ENCODE measurements around the gene CACNA1C.

CACNA1C gene

DNA sequence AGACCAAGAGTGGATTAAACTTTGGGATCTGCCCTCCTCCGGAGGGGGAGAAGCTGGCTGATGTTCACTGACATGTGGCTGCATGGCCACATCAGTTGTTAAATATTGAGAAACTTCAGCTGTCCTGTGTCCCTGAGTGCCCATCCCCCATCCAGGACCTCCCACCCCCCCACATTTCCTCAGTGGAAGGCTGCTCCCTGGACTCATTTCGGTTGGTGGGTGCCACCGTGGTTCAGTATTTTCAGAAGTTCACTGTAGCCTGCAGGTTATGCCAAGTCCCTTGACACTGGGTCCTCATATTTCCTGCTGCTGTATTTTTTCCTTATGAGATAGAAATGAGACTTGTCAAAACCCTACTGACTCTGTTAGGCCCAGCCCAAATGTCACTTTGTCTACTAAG lies 302.4 kb downstream of the CACNA1C start:
- no peak overlapping the region for H3K4me2 ChIP-seq (ENCODE audit: low read length)
- H3K36me3 ChIP-seq (ENCODE audit: control insufficient read depth, low read length), result no peaks in the 10 kb centered on the region
- TF ChIP-seq, protein P1, sequence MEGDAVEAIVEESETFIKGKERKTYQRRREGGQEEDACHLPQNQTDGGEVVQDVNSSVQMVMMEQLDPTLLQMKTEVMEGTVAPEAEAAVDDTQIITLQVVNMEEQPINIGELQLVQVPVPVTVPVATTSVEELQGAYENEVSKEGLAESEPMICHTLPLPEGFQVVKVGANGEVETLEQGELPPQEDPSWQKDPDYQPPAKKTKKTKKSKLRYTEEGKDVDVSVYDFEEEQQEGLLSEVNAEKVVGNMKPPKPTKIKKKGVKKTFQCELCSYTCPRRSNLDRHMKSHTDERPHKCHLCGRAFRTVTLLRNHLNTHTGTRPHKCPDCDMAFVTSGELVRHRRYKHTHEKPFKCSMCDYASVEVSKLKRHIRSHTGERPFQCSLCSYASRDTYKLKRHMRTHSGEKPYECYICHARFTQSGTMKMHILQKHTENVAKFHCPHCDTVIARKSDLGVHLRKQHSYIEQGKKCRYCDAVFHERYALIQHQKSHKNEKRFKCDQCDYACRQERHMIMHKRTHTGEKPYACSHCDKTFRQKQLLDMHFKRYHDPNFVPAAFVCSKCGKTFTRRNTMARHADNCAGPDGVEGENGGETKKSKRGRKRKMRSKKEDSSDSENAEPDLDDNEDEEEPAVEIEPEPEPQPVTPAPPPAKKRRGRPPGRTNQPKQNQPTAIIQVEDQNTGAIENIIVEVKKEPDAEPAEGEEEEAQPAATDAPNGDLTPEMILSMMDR (IDR thresholded peaks at IDR 0.05; ENCODE audit: low read depth, low read length, poor library complexity, severe bottlenecking), result no peak
- no peak for TF ChIP-seq EZH2phosphoT487 (IDR thresholded peaks at IDR 0.05; ENCODE audit: borderline replicate concordance, low read length)

DNA sequence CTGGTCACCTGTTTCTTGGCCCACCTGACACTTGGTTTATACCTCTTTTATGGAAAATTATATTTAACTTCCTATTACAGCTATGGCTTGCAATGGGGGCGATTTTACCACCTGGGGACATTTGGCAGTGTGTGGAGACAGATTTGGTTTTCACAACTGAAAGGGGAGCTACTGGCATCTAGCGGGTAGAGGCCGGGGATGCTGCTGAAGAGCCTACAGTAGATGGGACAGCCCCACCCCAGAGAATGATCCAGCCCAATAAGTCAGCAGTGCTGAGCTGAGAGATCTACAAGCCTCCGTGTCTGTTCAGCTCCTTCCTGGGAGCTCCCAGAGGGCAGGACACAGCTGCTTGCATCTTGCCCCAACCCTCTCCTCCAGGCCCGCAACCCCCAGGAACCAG lies 302.8 kb downstream of the CACNA1C start:
- Histone ChIP-seq H4K20me1 (ENCODE audit: control insufficient read depth, insufficient read depth, low read depth, low read length) (no peaks in the 10 kb centered on the region), H3K4me2 (ENCODE audit: low read length) (no peak overlapping the region), H3K9me2 (replicated peaks; ENCODE audit: control insufficient read depth, low read length) (no peaks in the 10 kb centered on the region), H3K4me3 (ENCODE audit: low read length) (no peak overlapping the region), H3K27me3 (ENCODE audit: control insufficient read depth, low read length) (peaks cover 13% of the 10 kb centered on the region), H3K36me3 (ENCODE audit: control insufficient read depth, low read length) (no peaks in the 10 kb centered on the region), H3K27ac (ENCODE audit: low read depth, low read length) (no peak overlapping the region), H3F3A (ENCODE audit: control insufficient read depth, insufficient read depth) (no peaks in the 10 kb centered on the region), H3K9me3 (ENCODE audit: control insufficient read depth, insufficient read depth, low read length) (no peaks in the 10 kb centered on the region), H3K79me2 (ENCODE audit: control insufficient read depth, low read length) (no peaks in the 10 kb centered on the region), H3K4me1 (ENCODE audit: control insufficient read depth, low read length) (peaks cover 3% of the 10 kb centered on the region; the same call in 1 of the 2 replicates)
- TF ChIP-seq, protein P1 (IDR thresholded peaks at IDR 0.05; ENCODE audit: low read depth, low read length, poor library complexity, severe bottlenecking), result no peak
- TF ChIP-seq EZH2phosphoT487 (IDR thresholded peaks at IDR 0.05; ENCODE audit: borderline replicate concordance, low read length), result no peak

More for the DNA sequence above, 302.4 kb downstream of the CACNA1C start:
- no peak overlapping the region for H3K4me3 ChIP-seq (ENCODE audit: low read length)
- H3K4me1 ChIP-seq (ENCODE audit: control insufficient read depth, low read length), result peaks cover 3% of the 10 kb centered on the region; the same call in 1 of the 2 replicates
- H3K9me3 ChIP-seq (ENCODE audit: control insufficient read depth, insufficient read depth, low read length), result no peaks in the 10 kb centered on the region
- no peaks in the 10 kb centered on the region for H4K20me1 ChIP-seq (ENCODE audit: control insufficient read depth, insufficient read depth, low read depth, low read length)
- no peaks in the 10 kb centered on the region for H3K9me2 ChIP-seq (replicated peaks; ENCODE audit: control insufficient read depth, low read length)
- no peaks in the 10 kb centered on the region for H3F3A ChIP-seq (ENCODE audit: control insufficient read depth, insufficient read depth)
- no peaks in the 10 kb centered on the region for H3K79me2 ChIP-seq (ENCODE audit: control insufficient read depth, low read length)
- H3K27me3 ChIP-seq (ENCODE audit: control insufficient read depth, low read length), result peaks cover 13% of the 10 kb centered on the region
- no peak overlapping the region for H3K27ac ChIP-seq (ENCODE audit: low read depth, low read length)

- no peaks in the 10 kb centered on the region for H3K4me1 ChIP-seq (ENCODE audit: control insufficient read depth, low read length)
- no peaks in the 10 kb centered on the region for H4K20me1 ChIP-seq (ENCODE audit: control insufficient read depth, insufficient read depth, low read depth, low read length)
- no peak overlapping the region for H3K27ac ChIP-seq (ENCODE audit: low read depth, low read length)
- H3K27me3 ChIP-seq (ENCODE audit: control insufficient read depth, low read length), result peaks cover 13% of the 10 kb centered on the region
- no peak overlapping the region for H3K4me3 ChIP-seq (ENCODE audit: low read length)
- no peaks in the 10 kb centered on the region for H3K9me2 ChIP-seq (replicated peaks; ENCODE audit: control insufficient read depth, low read length)
- TF ChIP-seq, protein P1 (IDR thresholded peaks at IDR 0.05; ENCODE audit: low read depth, low read length, poor library complexity, severe bottlenecking), result no peak
- no peak for TF ChIP-seq EZH2phosphoT487 (IDR thresholded peaks at IDR 0.05; ENCODE audit: borderline replicate concordance, low read length)
- no peak overlapping the region for H3K4me2 ChIP-seq (ENCODE audit: low read length)
- no peaks in the 10 kb centered on the region for H3K9me3 ChIP-seq (ENCODE audit: control insufficient read depth, insufficient read depth, low read length)
- no peaks in the 10 kb centered on the region for H3F3A ChIP-seq (ENCODE audit: control insufficient read depth, insufficient read depth)
- H3K79me2 ChIP-seq (ENCODE audit: control insufficient read depth, low read length), result no peaks in the 10 kb centered on the region
- no peaks in the 10 kb centered on the region for H3K36me3 ChIP-seq (ENCODE audit: control insufficient read depth, low read length)
Observed at GRCh38 chr12:2356601-2357125, 303.9 kb downstream of the CACNA1C start.

Measured in DOHH2 (cell line).